HEK293 (cell line): ENCODE results near the gene TBC1D19.

Source experiments
- CTCF ChIA-PET: fragments of 350-600 bp; formaldehyde crosslinking; extraction: SDS; loops from one replicate; lab custom pipeline; 2021; ENCODE audit warnings: antibody characterized with exemption; lab: Yijun Ruan, JAX
- POLR2A ChIA-PET: fragments of 300-600 bp; formaldehyde crosslinking; extraction: SDS; loops from one replicate; lab custom pipeline; 2020; ENCODE audit warnings: antibody characterized with exemption, inconsistent platforms; lab: Yijun Ruan, JAX
- H3K27ac ChIP-seq: fragments of 200-500 bp; sonication (Bioruptor generic); 2 replicates; pipeline ENCODE4 v1.5.1; 2014; ENCODE audit warnings: low read depth, low read length, control low read depth, inconsistent platforms; ENCODE audit errors: extremely low read depth
- H3K36me3 ChIP-seq, 2 experiments: fragments of 200-500 bp in 1 of 2; sonication (Bioruptor generic) in 1 of 2; 1 replicate in 1 of 2; 2 replicates in 1 of 2; pipeline ENCODE4 v1.5.1; 2014 to 2017; ENCODE audit warnings: inconsistent platforms in 2 of 2, low read length in 2 of 2; ENCODE audit not compliant: control insufficient read depth in 2 of 2, insufficient read depth in 1 of 2
- H3K4me1 ChIP-seq: fragments of 200-500 bp; sonication (Bioruptor generic); 2 replicates; pipeline ENCODE4 v1.5.1; 2014; ENCODE audit warnings: mild to moderate bottlenecking, low read length, inconsistent platforms; ENCODE audit not compliant: control insufficient read depth, insufficient read depth
- H3K4me3 ChIP-seq: 2 replicates; pipeline ENCODE4 v1.5.1; 2011; ENCODE audit warnings: low read depth, mild to moderate bottlenecking, control low read depth, low read length, moderate library complexity
- H3K9me3 ChIP-seq: fragments of 200-500 bp; sonication (Bioruptor generic); 2 replicates; pipeline ENCODE4 v1.5.1; 2014; ENCODE audit warnings: low read depth, low read length, inconsistent platforms; ENCODE audit not compliant: control insufficient read depth, insufficient read depth
- BCL11A ChIP-seq: fragments of 450-650 bp; formaldehyde crosslinking; IDR thresholded peaks from 2 replicates; pipeline ENCODE4 v1.5.1; 2016; ENCODE audit warnings: low read depth, missing biosample characterization, missing genetic modification characterization
- FEZF1 ChIP-seq: fragments of 450-650 bp; formaldehyde crosslinking; IDR thresholded peaks from 2 replicates; pipeline ENCODE4 v1.5.1; 2016; ENCODE audit warnings: missing biosample characterization, missing genetic modification characterization
- IKZF3 ChIP-seq: fragments of 450-650 bp; IDR thresholded peaks from 2 replicates; pipeline ENCODE4 v1.5.0; 2018; ENCODE audit warnings: missing biosample characterization, mild to moderate bottlenecking, missing genetic modification characterization, moderate library complexity
- ZNF10 ChIP-seq: fragments of 450-650 bp; formaldehyde crosslinking; IDR thresholded peaks from 2 replicates; pipeline ENCODE4 v1.5.1; 2017; ENCODE audit warnings: missing biosample characterization, missing genetic modification characterization
- ZNF19 ChIP-seq: fragments of 450-650 bp; formaldehyde crosslinking; IDR thresholded peaks from 2 replicates; pipeline ENCODE4; 2016; ENCODE audit warnings: missing biosample characterization, missing genetic modification characterization, low read depth
- ZNF266 ChIP-seq: fragments of 450-650 bp; formaldehyde crosslinking; IDR thresholded peaks from 2 replicates; pipeline ENCODE4 v1.5.1; 2016; ENCODE audit warnings: missing biosample characterization, missing genetic modification characterization, low read depth
- ZNF629 ChIP-seq: fragments of 450-650 bp; formaldehyde crosslinking; IDR thresholded peaks from 2 replicates; pipeline ENCODE4 v1.5.1; 2017; ENCODE audit warnings: missing biosample characterization, missing genetic modification characterization
- ZNF660 ChIP-seq: fragments of 450-650 bp; IDR thresholded peaks from 2 replicates; pipeline ENCODE4 v1.5.1; 2018; ENCODE audit warnings: missing biosample characterization, mild to moderate bottlenecking, missing genetic modification characterization
- ZNF792 ChIP-seq: fragments of 450-650 bp; formaldehyde crosslinking; IDR thresholded peaks from 2 replicates; pipeline ENCODE4 v1.5.1; 2016; ENCODE audit warnings: missing biosample characterization, missing genetic modification characterization
- ZNF830 ChIP-seq: fragments of 450-650 bp; IDR thresholded peaks from 2 replicates; pipeline ENCODE4 v1.5.0; 2018; ENCODE audit warnings: missing biosample characterization, missing genetic modification characterization, low read depth, mild to moderate bottlenecking, moderate library complexity
- ZNF843 ChIP-seq: fragments of 450-650 bp; formaldehyde crosslinking; IDR thresholded peaks from 2 replicates; pipeline ENCODE4 v1.5.1; 2016; ENCODE audit warnings: missing biosample characterization, missing genetic modification characterization
- TF ChIP-seq, protein P1 (sequence below): fragments of 450-650 bp; formaldehyde crosslinking; IDR thresholded peaks from 2 replicates; pipeline ENCODE4 v1.5.1; 2016; ENCODE audit warnings: missing biosample characterization, missing genetic modification characterization
- TF ChIP-seq, protein P2 (sequence below): fragments of 450-650 bp; formaldehyde crosslinking; IDR thresholded peaks from 2 replicates; pipeline ENCODE4 v1.5.1; 2016; ENCODE audit warnings: missing biosample characterization, missing genetic modification characterization
- TF ChIP-seq, protein P3 (sequence below): fragments of 450-650 bp; formaldehyde crosslinking; IDR thresholded peaks from 2 replicates; pipeline ENCODE4 v1.5.1; 2016; ENCODE audit warnings: missing biosample characterization, missing genetic modification characterization
- TF ChIP-seq, protein P4 (sequence below): fragments of 450-650 bp; formaldehyde crosslinking; IDR thresholded peaks from 2 replicates; pipeline ENCODE4 v1.5.1; 2017; ENCODE audit warnings: missing biosample characterization, missing genetic modification characterization
- TF ChIP-seq, protein P5 (sequence below): fragments of 450-650 bp; formaldehyde crosslinking; IDR thresholded peaks from 2 replicates; pipeline ENCODE4 v1.5.1; 2016; ENCODE audit warnings: missing biosample characterization, missing genetic modification characterization

Gene TBC1D19

DNA sequence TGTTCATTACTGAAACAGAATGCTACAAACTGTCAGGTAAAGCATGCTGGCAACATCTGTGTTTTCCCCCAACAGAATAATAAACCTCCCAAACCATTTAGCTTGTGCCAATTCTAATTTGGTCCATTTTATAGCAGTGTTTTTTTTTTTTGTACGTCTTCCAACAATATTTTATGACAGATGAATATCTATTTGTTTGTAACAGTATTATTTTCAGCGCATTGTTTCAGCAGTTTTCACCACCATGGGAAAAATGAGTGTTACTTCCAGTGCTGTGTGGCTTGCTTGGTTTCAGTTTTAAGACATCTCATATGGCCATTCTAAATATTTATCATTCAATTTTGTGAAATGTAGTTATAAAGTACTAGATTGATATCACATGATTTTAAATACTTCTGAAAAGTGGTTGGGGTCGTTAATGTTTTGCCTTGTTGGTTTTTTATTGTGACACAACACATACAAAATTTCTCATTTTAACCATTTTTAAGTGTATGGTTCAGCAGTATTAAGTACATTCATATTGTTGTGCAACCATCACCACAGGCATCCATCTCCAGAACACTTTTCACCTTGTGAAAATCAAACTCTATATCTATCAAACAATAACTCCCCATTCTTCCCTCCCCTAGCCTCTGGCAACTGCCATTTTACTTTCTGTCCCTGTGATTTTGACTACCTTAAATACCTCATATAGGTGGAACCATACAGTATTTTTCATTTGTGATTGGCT lies 25.6 kb upstream of the TBC1D19 start (continued):
- TF ChIP-seq ZNF830 (tag by site-specific recombination) = no peak

DNA sequence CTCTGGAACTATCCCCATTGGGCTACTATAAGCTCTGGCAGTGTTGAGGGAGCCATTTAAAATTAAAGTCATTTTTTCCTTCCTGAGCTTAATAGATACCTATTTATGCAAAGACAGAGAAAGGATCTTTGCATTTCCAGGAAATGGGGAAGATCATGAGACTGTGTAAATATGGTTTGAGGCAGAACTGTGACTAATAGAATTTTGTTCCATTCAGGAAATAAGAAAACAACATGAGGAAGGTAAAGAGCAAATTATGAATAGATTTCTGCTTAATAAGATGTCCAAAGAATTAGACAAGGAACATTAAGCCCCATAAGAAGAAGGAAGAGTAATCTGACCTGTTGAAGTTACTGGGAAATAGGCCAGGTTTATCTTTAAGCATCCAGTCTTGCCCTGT lies 17.8 kb upstream of the TBC1D19 start:
- H3K4me3 ChIP-seq = no peak overlapping the region
- ChIA-PET POLR2A (no interaction called here), CTCF (no interaction called here)
- no peaks in the 10 kb centered on the region for H3K9me3 ChIP-seq
- no peak overlapping the region for H3K27ac ChIP-seq
- TF ChIP-seq, protein P1, sequence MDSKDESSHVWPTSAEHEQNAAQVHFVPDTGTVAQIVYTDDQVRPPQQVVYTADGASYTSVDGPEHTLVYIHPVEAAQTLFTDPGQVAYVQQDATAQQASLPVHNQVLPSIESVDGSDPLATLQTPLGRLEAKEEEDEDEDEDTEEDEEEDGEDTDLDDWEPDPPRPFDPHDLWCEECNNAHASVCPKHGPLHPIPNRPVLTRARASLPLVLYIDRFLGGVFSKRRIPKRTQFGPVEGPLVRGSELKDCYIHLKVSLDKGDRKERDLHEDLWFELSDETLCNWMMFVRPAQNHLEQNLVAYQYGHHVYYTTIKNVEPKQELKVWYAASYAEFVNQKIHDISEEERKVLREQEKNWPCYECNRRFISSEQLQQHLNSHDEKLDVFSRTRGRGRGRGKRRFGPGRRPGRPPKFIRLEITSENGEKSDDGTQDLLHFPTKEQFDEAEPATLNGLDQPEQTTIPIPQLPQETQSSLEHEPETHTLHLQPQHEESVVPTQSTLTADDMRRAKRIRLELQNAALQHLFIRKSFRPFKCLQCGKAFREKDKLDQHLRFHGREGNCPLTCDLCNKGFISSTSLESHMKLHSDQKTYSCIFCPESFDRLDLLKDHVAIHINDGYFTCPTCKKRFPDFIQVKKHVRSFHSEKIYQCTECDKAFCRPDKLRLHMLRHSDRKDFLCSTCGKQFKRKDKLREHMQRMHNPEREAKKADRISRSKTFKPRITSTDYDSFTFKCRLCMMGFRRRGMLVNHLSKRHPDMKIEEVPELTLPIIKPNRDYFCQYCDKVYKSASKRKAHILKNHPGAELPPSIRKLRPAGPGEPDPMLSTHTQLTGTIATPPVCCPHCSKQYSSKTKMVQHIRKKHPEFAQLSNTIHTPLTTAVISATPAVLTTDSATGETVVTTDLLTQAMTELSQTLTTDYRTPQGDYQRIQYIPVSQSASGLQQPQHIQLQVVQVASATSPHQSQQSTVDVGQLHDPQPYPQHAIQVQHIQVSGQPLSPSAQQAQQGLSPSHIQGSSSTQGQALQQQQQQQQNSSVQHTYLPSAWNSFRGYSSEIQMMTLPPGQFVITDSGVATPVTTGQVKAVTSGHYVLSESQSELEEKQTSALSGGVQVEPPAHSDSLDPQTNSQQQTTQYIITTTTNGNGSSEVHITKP (tag by site-specific recombination) = peak; percentile 78
- TF ChIP-seq IKZF3 (tag by site-specific recombination) (no peak), ZNF10 (tag by site-specific recombination) (no peak)
- TF ChIP-seq, all 188 proteins: peak for 1
- Histone ChIP-seq H3K4me1 (peaks cover 4% of the 10 kb centered on the region; the same call in 1 of the 2 replicates), H3K36me3 (no peaks in the 10 kb centered on the region)

DNA sequence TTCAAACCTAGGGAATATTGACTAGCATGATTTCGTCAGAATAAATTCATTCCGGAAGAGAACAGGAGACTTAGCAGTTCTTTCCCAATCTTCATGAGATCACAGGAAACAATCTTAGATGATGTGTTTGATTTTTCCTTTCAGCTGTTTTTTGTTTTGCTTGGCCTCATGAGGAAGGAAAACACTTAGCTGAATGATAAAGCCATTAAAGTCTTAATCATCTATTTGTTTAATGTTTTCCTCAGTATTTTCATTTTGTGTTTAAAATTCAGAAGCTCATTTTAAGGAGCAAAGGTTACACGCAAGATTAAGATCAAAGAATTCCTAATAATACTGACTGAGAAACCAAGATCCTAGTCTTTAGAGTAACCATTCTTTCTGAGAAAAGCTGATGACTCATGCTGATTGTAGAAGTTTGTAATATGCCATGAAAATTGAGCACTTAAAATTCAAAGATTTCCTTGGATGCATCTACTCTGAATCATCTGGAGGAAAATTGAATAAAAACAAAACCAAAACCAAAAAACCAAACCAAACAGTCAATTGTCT lies 15.4 kb upstream of the TBC1D19 start:
- Histone ChIP-seq H3K36me3 (no peaks in the 10 kb centered on the region), H3K27ac (no peak overlapping the region), H3K4me3 (no peak overlapping the region), H3K4me1 (peaks cover 4% of the 10 kb centered on the region; the same call in 1 of the 2 replicates), H3K9me3 (no peaks in the 10 kb centered on the region)
- ChIA-PET POLR2A (interaction anchor here (1.3 to 3.0 kb wide), 3 partner anchors 15 to 292 kb away, joined by 5 to 17 read pairs (median 7); partner anchors contain the start of genes STIM2 and TBC1D19), CTCF (interaction anchor here (0.6 kb wide), 1 partner anchor 257 kb away, joined by 4 read pairs; no protein-coding TSS in a partner anchor)
- no peak for TF ChIP-seq BCL11A
- TF ChIP-seq FEZF1 (tag by site-specific recombination) = peak; percentile 75
- TF ChIP-seq, protein P2, sequence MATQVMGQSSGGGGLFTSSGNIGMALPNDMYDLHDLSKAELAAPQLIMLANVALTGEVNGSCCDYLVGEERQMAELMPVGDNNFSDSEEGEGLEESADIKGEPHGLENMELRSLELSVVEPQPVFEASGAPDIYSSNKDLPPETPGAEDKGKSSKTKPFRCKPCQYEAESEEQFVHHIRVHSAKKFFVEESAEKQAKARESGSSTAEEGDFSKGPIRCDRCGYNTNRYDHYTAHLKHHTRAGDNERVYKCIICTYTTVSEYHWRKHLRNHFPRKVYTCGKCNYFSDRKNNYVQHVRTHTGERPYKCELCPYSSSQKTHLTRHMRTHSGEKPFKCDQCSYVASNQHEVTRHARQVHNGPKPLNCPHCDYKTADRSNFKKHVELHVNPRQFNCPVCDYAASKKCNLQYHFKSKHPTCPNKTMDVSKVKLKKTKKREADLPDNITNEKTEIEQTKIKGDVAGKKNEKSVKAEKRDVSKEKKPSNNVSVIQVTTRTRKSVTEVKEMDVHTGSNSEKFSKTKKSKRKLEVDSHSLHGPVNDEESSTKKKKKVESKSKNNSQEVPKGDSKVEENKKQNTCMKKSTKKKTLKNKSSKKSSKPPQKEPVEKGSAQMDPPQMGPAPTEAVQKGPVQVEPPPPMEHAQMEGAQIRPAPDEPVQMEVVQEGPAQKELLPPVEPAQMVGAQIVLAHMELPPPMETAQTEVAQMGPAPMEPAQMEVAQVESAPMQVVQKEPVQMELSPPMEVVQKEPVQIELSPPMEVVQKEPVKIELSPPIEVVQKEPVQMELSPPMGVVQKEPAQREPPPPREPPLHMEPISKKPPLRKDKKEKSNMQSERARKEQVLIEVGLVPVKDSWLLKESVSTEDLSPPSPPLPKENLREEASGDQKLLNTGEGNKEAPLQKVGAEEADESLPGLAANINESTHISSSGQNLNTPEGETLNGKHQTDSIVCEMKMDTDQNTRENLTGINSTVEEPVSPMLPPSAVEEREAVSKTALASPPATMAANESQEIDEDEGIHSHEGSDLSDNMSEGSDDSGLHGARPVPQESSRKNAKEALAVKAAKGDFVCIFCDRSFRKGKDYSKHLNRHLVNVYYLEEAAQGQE (tag by site-specific recombination) = no peak
- TF ChIP-seq, protein P3, sequence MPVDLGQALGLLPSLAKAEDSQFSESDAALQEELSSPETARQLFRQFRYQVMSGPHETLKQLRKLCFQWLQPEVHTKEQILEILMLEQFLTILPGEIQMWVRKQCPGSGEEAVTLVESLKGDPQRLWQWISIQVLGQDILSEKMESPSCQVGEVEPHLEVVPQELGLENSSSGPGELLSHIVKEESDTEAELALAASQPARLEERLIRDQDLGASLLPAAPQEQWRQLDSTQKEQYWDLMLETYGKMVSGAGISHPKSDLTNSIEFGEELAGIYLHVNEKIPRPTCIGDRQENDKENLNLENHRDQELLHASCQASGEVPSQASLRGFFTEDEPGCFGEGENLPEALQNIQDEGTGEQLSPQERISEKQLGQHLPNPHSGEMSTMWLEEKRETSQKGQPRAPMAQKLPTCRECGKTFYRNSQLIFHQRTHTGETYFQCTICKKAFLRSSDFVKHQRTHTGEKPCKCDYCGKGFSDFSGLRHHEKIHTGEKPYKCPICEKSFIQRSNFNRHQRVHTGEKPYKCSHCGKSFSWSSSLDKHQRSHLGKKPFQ = no peak
- TF ChIP-seq ZNF792 (tag by site-specific recombination) = no peak
- TF ChIP-seq, protein P4, sequence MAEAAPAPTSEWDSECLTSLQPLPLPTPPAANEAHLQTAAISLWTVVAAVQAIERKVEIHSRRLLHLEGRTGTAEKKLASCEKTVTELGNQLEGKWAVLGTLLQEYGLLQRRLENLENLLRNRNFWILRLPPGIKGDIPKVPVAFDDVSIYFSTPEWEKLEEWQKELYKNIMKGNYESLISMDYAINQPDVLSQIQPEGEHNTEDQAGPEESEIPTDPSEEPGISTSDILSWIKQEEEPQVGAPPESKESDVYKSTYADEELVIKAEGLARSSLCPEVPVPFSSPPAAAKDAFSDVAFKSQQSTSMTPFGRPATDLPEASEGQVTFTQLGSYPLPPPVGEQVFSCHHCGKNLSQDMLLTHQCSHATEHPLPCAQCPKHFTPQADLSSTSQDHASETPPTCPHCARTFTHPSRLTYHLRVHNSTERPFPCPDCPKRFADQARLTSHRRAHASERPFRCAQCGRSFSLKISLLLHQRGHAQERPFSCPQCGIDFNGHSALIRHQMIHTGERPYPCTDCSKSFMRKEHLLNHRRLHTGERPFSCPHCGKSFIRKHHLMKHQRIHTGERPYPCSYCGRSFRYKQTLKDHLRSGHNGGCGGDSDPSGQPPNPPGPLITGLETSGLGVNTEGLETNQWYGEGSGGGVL = peak; percentile 56
- no peak for TF ChIP-seq ZNF266 (tag by site-specific recombination)
- TF ChIP-seq ZNF19 (tag by site-specific recombination) = no peak
- peak; percentile 94 for TF ChIP-seq ZNF843 (tag by site-specific recombination)
- 0 out of 2 replicates have a peak, but pooled peaks have one; percentile 44 for TF ChIP-seq ZNF660 (tag by site-specific recombination)
- TF ChIP-seq, protein P5, sequence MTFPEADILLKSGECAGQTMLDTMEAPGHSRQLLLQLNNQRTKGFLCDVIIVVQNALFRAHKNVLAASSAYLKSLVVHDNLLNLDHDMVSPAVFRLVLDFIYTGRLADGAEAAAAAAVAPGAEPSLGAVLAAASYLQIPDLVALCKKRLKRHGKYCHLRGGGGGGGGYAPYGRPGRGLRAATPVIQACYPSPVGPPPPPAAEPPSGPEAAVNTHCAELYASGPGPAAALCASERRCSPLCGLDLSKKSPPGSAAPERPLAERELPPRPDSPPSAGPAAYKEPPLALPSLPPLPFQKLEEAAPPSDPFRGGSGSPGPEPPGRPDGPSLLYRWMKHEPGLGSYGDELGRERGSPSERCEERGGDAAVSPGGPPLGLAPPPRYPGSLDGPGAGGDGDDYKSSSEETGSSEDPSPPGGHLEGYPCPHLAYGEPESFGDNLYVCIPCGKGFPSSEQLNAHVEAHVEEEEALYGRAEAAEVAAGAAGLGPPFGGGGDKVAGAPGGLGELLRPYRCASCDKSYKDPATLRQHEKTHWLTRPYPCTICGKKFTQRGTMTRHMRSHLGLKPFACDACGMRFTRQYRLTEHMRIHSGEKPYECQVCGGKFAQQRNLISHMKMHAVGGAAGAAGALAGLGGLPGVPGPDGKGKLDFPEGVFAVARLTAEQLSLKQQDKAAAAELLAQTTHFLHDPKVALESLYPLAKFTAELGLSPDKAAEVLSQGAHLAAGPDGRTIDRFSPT (tag by site-specific recombination) = peak; percentile 73; the same call in 1 of the 2 replicates
- peak; percentile 94 for TF ChIP-seq ZNF629 (tag by site-specific recombination)
